ENCODE data around the gene SLC44A1.

SLC44A1 gene

DNA sequence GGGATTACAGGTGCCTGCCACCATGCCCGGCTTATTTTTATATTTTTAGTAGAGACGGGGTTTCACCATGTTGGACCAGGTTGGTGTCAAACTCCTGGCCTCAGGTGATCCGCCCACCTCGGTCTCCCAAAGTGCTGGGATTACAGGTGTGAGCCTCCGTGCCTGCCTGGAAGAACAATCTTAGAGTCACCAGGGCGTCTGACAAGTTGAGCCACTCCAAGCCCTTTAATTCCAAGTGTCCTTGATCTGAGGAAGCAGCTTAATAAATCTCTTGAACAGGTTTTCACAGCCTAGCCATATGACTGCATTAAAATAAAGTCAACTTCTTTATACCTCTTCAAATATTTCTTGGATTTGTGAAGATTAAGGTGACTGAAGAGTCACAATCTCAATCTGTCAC lies 31.5 kb downstream of the SLC44A1 start:
- DNase-seq: no peak

GRCh38 chr9:105278751-105279150 lies 34.3 kb downstream of the SLC44A1 start:
- no peak for DNase-seq

DNA sequence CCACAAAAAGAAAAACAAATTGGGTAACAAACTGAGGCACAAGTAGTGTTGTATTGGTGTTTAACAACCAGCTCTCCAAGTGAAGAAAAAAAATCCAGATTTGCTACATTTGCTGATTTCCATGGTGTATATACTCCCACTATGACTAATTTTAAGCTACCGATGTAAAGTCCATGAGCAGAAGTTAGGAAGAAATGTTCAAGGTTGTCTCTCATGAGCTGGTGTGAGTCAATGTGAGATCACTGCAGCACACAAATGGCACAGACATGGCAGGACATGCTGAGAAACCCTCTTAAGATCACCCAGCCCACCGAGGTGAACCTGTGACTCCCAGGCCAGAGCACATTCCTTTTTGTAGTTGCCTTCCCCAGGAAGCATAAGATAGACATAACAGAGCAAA lies 36.2 kb downstream of the SLC44A1 start:
- no peak for DNase-seq

- no peak for DNase-seq
Measured at GRCh38 chr9:105281272-105281671, 36.8 kb downstream of the SLC44A1 start.

DNA sequence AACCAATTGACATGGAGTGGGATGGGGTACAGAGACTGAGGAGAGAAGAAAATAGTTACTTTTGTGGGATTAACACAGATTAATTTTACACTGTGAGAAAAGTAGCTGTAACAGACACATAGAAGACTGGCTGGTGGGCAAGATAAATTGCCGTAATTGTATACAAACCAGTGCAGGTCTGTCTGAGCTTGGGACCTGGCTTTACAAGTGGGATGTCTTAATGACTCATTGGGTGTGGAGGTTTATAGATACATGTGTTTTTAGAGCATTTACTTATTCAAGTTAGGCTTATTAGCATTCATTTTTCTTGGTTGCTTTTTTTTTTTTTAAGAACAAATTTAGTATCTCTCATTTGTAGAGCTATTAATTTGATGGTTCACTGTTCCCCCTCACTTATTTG lies 37.5 kb downstream of the SLC44A1 start:
- DNase-seq: no peak

GRCh38 chr9:105282870-105283621 lies 38.6 kb downstream of the SLC44A1 start:
- DNase-seq: no peak

DNA sequence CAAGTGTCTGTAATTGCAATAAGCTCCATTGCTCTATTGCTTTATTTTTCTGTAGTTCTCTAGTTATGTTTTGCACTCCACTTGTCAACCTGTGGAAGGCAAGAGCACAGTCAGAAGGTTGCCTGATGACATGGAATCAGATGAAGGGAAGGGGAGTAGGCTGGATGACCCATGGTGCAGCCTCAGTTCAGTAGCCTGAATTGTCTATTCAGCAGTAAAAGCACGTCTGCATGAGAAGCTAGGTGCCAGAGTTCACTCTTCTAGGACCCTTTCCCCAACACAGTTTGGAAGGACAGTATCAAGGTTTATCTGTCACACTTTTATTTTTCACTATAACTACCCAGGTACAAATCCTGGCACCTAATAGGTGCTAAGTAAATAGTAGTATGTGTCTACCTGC lies 39.3 kb downstream of the SLC44A1 start:
- DNase-seq: no peak

DNA sequence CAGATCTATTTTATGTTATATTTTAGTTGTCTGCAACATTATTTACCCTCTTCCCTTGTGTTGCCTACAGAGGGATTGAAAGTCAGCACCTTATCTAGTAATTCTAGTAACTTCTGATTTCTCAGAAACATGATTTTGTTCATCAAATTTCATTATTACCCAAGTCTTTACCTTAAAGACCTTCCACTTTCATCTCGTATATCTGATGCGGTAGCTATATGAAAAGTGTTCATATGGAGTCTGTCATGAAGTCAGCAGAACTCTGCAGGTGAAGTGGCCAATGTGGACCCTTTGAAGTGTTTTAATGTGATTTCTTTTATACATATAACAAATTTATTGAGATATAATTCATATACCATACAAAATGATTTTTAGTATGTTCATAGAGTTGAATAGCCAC lies 40.0 kb downstream of the SLC44A1 start:
- DNase-seq: no peak

- no peak for DNase-seq
Measured at GRCh38 chr9:105286098-105286497, 41.6 kb downstream of the SLC44A1 start.

DNA sequence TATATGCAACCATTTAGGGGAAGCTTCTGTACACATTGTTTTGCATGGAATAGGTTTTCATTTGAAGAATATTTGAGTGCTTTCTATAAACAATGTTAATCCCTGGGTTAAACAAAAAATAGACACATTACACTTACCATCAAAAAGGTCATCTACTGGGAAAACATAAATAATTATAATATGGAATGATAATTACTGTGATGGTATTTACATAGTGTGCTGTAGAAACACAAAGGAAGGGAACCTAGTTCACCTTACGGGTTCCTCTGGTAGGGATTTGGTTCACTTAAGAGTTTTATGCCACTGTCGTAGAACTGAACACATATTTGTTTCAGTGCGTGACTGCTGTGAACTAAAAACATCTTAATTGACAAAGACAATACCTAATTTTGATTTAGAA lies 44.9 kb downstream of the SLC44A1 start:
- DNase-seq: no peak

DNA sequence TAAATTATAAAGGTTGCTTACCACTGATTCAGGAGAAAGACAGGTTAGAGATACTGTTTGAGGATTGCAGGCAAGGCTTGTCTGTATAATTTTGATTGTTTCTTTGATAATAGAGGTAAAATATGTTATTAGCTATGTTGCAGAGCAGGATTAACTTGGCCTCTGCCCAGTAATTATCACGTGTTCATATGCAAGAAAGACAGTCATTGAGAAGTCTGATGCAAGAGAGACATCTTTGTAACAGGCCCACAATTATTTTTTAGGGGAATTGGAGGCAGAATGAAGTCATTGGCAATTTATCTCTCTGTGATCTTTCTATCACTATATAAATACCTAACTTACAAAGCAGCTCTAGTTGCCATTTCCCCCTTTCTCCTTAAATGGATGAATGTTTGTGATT lies 46.0 kb downstream of the SLC44A1 start:
- no peak for DNase-seq

DNA sequence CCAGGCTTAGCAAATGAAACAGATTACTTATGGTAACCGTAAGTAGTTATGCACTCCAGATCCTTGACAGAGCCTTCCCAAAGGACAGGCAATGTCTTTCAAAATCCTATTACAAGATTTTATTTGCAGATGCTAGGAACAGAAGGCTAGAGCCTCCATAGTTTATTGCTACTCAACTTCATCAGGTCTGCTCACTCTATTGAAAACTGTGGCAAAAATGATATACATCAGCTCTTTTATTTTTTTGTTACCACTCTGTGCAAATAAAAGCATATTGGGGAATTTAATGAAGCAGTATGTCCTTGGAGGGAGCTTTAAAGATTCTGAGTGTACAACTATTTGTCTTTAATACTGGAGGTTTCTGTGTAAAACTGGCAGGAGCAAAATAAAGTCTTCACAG lies 46.5 kb downstream of the SLC44A1 start:
- DNase-seq: no peak

DNA sequence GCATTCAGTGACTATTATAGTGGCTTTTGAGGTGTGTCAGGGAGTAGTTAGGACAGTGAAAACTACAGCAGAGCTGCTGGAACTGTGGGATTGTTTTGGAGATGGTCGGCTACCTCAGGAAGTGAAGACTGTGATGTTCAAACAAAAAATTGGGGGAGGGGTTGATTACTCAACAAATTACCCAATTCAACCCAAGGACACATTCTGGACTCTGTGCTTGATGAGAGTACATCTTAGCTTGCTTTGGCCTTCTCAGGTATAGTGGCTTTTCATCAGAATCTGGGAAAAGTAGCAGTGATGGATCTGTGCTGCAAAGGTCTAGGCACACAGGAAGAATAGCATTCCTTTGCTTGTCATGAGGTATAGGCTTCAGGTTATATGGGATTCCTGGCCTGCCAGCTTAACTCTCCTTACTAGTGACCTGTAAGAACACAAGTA lies 47.0 kb downstream of the SLC44A1 start:
- DNase-seq: no peak

GRCh38 chr9:105291938-105292337 lies 47.5 kb downstream of the SLC44A1 start:
- no peak for DNase-seq

DNA sequence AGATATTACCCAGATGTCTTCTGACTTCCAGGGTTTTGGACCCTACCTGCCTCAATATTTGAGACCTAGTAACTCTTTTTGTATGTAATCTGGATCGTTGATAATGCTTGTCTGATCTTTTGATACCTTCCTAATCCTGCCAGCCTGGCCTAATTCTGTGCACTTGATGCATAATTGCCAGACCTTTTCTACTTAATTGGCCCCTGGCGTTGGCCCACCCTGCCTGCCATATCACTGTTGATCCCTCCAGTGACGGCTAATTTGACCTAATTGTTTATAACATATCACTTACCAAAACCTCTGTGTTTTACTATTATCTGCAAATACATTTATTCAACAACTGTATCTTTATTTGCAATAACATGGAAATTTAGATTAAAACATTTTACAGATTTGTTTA lies 49.0 kb downstream of the SLC44A1 start:
- DNase-seq: no peak

- no peak for DNase-seq
Measured at GRCh38 chr9:105295201-105295550, 50.7 kb downstream of the SLC44A1 start.

DNA sequence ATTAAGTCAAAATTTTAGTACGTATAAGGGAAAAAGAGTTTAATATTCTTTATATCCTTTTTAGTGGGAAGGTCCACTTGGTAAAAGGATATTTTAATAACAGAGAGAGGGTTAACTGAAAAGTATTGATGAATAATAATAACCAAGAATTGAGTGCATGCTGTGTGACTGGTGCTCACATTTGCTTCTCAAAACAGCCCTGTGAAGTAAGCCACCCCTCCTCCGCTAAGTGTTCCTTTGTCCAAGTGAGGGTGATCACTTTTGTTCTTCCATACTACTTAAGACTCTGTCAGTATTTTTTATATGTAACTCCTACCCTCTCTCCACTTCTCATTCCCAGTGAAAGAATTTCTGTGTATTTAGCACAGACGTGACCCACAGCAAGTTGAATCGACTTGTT lies 51.5 kb downstream of the SLC44A1 start:
- no peak for DNase-seq

DNA sequence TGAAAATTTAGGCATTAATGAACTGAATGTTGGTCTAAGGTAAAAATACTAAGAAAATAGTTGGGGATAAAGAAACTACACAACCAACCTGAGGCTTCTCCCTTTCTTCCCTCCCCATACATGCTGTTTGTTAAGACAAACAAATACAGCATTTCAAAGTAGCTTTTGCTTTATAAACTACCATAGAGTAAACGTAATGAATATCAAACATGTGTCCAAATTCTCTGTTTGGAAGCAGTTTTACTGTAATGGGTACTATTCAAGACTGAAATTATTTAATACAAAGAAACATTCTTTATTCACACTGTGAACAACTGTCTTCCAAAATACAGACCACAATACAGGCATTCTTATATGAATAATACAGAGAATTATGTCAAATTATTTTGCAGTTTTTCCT lies 52.0 kb downstream of the SLC44A1 start:
- no peak for DNase-seq

DNA sequence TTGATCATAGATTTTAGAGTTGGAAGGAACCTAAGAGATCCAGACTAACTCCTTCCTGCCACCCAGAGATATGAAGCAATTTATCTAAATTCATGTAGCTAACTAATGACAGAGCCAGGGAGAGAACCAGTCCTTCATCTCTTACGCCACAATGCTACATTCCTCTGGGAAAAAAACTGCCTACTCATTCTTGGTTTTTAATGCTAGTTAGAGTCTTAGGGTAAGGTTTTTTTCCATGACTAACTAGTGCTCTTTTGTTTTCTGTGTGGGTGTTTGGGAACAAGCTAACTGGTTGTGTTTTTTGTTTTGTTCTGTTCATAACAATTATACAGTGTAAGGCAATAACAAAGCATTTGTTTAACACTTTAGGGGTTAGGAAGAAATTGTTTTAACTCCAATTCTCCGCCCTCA lies 52.4 kb downstream of the SLC44A1 start:
- no peak for DNase-seq

DNA sequence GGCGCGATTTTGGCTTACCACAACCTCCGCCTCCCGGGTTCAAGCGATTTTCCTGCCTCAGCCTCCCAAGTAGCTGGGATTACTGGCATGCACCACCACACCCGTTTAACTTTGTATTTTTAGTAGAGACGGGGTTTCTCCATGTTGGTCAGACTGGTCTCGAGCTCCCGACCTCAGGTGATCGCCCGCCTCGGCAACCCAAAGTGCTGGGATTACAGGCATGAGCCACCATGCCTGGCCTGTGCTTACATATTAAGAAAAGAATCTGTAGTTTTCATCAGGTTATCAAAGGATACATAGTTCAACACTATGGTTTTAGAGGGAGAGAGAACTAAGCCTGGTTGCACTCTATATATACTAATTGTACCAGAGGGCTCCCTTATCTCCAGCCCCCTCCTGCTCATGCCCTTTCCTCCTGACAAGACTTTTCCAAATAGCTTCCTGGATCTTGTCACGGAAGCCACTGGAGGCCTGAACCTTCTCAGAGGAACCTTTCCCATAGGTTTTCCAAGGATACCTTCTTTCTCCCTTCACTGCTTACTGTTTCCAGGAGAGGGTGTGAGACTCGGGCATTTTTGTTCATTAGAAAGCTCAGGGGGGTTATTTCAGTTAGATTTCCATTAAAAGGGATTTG lies 53.1 kb downstream of the SLC44A1 start:
- no peak for DNase-seq

- DNase-seq: no peak
Measured at GRCh38 chr9:105299190-105299854, 54.9 kb downstream of the SLC44A1 start.

- no peak for DNase-seq
Measured at GRCh38 chr9:105302728-105303127, 58.3 kb downstream of the SLC44A1 start.

- DNase-seq: no peak
Measured at GRCh38 chr9:105305856-105306255, 61.4 kb downstream of the SLC44A1 start.
